Measurements from ENCODE around the gene FAM50B. TPM values are rescaled to one million over a fixed set of nuclear protein-coding genes. Genes with fewer than 3 reads are reported as not detected.

FAM50B gene
- total and polyA plus RNA-seq, 2 donors (not counting 1 experiment from before 2014, with no cell fraction given) = 4.2 to 9.8 TPM

- no peak overlapping the region for H2AFZ ChIP-seq (ENCODE audit: insufficient read depth, low read depth, low read length, poor library complexity, severe bottlenecking)
- intact Hi-C loops (cut with micrococcal nuclease) = no loop called here
- no peak overlapping the region for H3K27ac Mint-ChIP-seq
- no peaks in the 10 kb centered on the region for H3K4me1 Mint-ChIP-seq
- no peaks in the 10 kb centered on the region for H3K4me1 ChIP-seq (ENCODE audit: control insufficient read depth in 2 of 2, insufficient read depth in 2 of 2, low read length in 2 of 2)
- no peak overlapping the region for H3K4me3 Mint-ChIP-seq
- DNase-seq = no peak
- H3K27me3 ChIP-seq (replicated peaks in 1 of 4; ENCODE audit: control extremely low read depth in 1 of 4, control insufficient read depth in 3 of 4, insufficient read depth in 4 of 4, low read length in 3 of 4) = peaks cover 0 to 8% (median 0%) of the 10 kb centered on the region in 4 experiments
- H3K9me3 Mint-ChIP-seq (ENCODE audit: insufficient read depth) = no peaks in the 10 kb centered on the region
- CTCF ChIA-PET = no interaction called here
- no peak overlapping the region for H3K9ac ChIP-seq (ENCODE audit: low read length)
- H3K27ac ChIP-seq (ENCODE audit: low read length in 2 of 2) = no peak overlapping the region
- no peak overlapping the region for H3K4me3 ChIP-seq (ENCODE audit: control extremely low read depth in 1 of 5, extremely low read depth in 1 of 5, insufficient read depth in 1 of 5, low read depth in 2 of 5, low read length in 4 of 5)
- no peak for ATAC-seq (ENCODE audit: low read depth)
- H4K20me1 ChIP-seq (ENCODE audit: control insufficient read depth, insufficient read depth, low read length, poor library complexity, severe bottlenecking) = no peaks in the 10 kb centered on the region
- H3K27me3 Mint-ChIP-seq = peaks cover 29% of the 10 kb centered on the region
- no peak overlapping the region for H3K4me2 ChIP-seq (replicated peaks; ENCODE audit: low read depth, low read length, poor library complexity, severe bottlenecking)
- no peaks in the 10 kb centered on the region for H3K36me3 ChIP-seq (replicated peaks in 1 of 2; ENCODE audit: control extremely low read depth in 1 of 2, control insufficient read depth in 1 of 2, extremely low read depth in 1 of 2, insufficient read depth in 2 of 2, low read length in 1 of 2)
- no peaks in the 10 kb centered on the region for H3K9me3 ChIP-seq (ENCODE audit: control extremely low read depth in 1 of 3, control insufficient read depth in 2 of 3, insufficient read depth in 1 of 3, low read length in 2 of 3)
- TF ChIP-seq EZH2 (IDR thresholded peaks at IDR 0.05; ENCODE audit: borderline replicate concordance, insufficient read depth, low read depth, low read length, poor library complexity, severe bottlenecking) (no peak), CTCF (IDR thresholded peaks at IDR 0.05) (no peak)
- H3K79me2 ChIP-seq (ENCODE audit: control insufficient read depth, insufficient read depth, low read length) = no peaks in the 10 kb centered on the region
- WGBS (ENCODE audit: insufficient coverage) = 95% methylated on average over 8 of the region's 9 CpGs
- POLR2A ChIA-PET = no interaction called here
Observed at GRCh38 chr6:3899061-3899460, 49.9 kb downstream of the FAM50B start.

- no peaks in the 10 kb centered on the region for H3K4me1 ChIP-seq (ENCODE audit: control insufficient read depth in 2 of 2, insufficient read depth in 2 of 2, low read length in 2 of 2)
- Mint-ChIP-seq H3K4me3 (no peak overlapping the region), H3K27me3 (peaks cover 30% of the 10 kb centered on the region), H3K27ac (no peak overlapping the region), H3K4me1 (no peaks in the 10 kb centered on the region), H3K9me3 (ENCODE audit: insufficient read depth) (no peaks in the 10 kb centered on the region)
- H3K79me2 ChIP-seq (ENCODE audit: control insufficient read depth, insufficient read depth, low read length) = no peaks in the 10 kb centered on the region
- peaks cover 0 to 8% (median 0%) of the 10 kb centered on the region in 4 experiments for H3K27me3 ChIP-seq (replicated peaks in 1 of 4; ENCODE audit: control extremely low read depth in 1 of 4, control insufficient read depth in 3 of 4, insufficient read depth in 4 of 4, low read length in 3 of 4)
- H3K9ac ChIP-seq (ENCODE audit: low read length) = no peak overlapping the region
- no peak overlapping the region for H2AFZ ChIP-seq (ENCODE audit: insufficient read depth, low read depth, low read length, poor library complexity, severe bottlenecking)
- ChIA-PET POLR2A (no interaction called here), CTCF (no interaction called here)
- WGBS (ENCODE audit: insufficient coverage) = 91% methylated on average over 9 of the region's 14 CpGs
- H3K4me2 ChIP-seq (replicated peaks; ENCODE audit: low read depth, low read length, poor library complexity, severe bottlenecking) = no peak overlapping the region
- intact Hi-C loops (cut with micrococcal nuclease) = no loop called here
- no peak overlapping the region for H3K4me3 ChIP-seq (ENCODE audit: control extremely low read depth in 1 of 5, extremely low read depth in 1 of 5, insufficient read depth in 1 of 5, low read depth in 2 of 5, low read length in 4 of 5)
- H3K9me3 ChIP-seq (ENCODE audit: control extremely low read depth in 1 of 3, control insufficient read depth in 2 of 3, insufficient read depth in 1 of 3, low read length in 2 of 3) = no peaks in the 10 kb centered on the region
- no peak overlapping the region for H3K27ac ChIP-seq (ENCODE audit: low read length in 2 of 2)
- no peak for ATAC-seq (ENCODE audit: low read depth)
- no peaks in the 10 kb centered on the region for H4K20me1 ChIP-seq (ENCODE audit: control insufficient read depth, insufficient read depth, low read length, poor library complexity, severe bottlenecking)
- TF ChIP-seq EZH2 (IDR thresholded peaks at IDR 0.05; ENCODE audit: borderline replicate concordance, insufficient read depth, low read depth, low read length, poor library complexity, severe bottlenecking) = no peak
- TF ChIP-seq CTCF (IDR thresholded peaks at IDR 0.05) = no peak
- DNase-seq = no peak
- H3K36me3 ChIP-seq (replicated peaks in 1 of 2; ENCODE audit: control extremely low read depth in 1 of 2, control insufficient read depth in 1 of 2, extremely low read depth in 1 of 2, insufficient read depth in 2 of 2, low read length in 1 of 2) = no peaks in the 10 kb centered on the region
Observed at GRCh38 chr6:3899970-3900439, 50.8 kb downstream of the FAM50B start.

Other genes with a start within 250 kb of the FAM50B start
- gene PXDC1, start 97.7 kb upstream of the FAM50B start, total RNA-seq = 17.1 and 18.9 TPM in 2 replicates
- 3.7 and 4.7 TPM in 2 replicates for gene PXDC1, start 97.7 kb upstream of the FAM50B start, polyA plus RNA-seq
- not detected in 2 replicates for gene FAM217A, start 229.8 kb downstream of the FAM50B start, total RNA-seq
- not detected in 2 replicates for gene FAM217A, start 229.8 kb downstream of the FAM50B start, polyA plus RNA-seq

All from B cell (primary cell).